ENCODE data around the gene COX17. TPM values are rescaled to one million over a fixed set of nuclear protein-coding genes. Genes with fewer than 3 reads are reported as not detected.
A peak's percentile ranks its signal among the peaks of the same experiment; 100 is the strongest.

The COX17 gene
- total RNA-seq: 62.2 and 70.7 TPM in 2 replicates

- Mint-ChIP-seq H3K27ac (peak within 1 kb of the TSS; percentile 96), H3K9me3 (no peaks in the 10 kb centered on the region), H3K4me1 (ENCODE audit: low read depth) (peaks cover 44% of the 10 kb centered on the region), H3K27me3 (ENCODE audit: insufficient read depth) (peaks cover 2% of the 10 kb centered on the region), H3K4me3 (peak within 1 kb of the TSS; percentile 91), H3K36me3 (ENCODE audit: low read depth) (peaks cover 29% of the 10 kb centered on the region)
- peak; percentile 95 for DNase-seq (ENCODE audit: low spot score)
- intact Hi-C loops (cut with micrococcal nuclease): loop anchor here (1.0 to 2.0 kb wide), 18 partner anchors 23 to 1870 kb away; partner anchors contain the start of genes ADPRH, ARHGAP31, GSK3B and GTF2E1
These were observed at the start of gene COX17 for GRCh38 chr3:119676771-119677640. Gene COX17, minus strand, starts transcription at chr3:119677406. Its CDS starts 96 bp downstream, at chr3:119677310.

GRCh38 chr3:119726909-119727308, 49.7 kb upstream of the COX17 start:
- Mint-ChIP-seq H3K4me3 (no peak overlapping the region), H3K27me3 (ENCODE audit: insufficient read depth) (peaks cover 8% of the 10 kb centered on the region), H3K27ac (no peak overlapping the region), H3K4me1 (ENCODE audit: low read depth) (peaks cover 2% of the 10 kb centered on the region), H3K9me3 (no peaks in the 10 kb centered on the region), H3K36me3 (ENCODE audit: low read depth) (no peaks in the 10 kb centered on the region)
- intact Hi-C loops (cut with micrococcal nuclease): no loop called here
- DNase-seq (ENCODE audit: low spot score): no peak

- no peak overlapping the region for H3K4me3 Mint-ChIP-seq
- intact Hi-C loops (cut with micrococcal nuclease): no loop called here
- H3K4me1 Mint-ChIP-seq (ENCODE audit: low read depth): no peaks in the 10 kb centered on the region
- DNase-seq (ENCODE audit: low spot score): no peak
- H3K36me3 Mint-ChIP-seq (ENCODE audit: low read depth): no peaks in the 10 kb centered on the region
- H3K9me3 Mint-ChIP-seq: no peaks in the 10 kb centered on the region
- no peak overlapping the region for H3K27ac Mint-ChIP-seq
- peaks cover 12% of the 10 kb centered on the region for H3K27me3 Mint-ChIP-seq (ENCODE audit: insufficient read depth)
These were observed 45.8 kb upstream of the COX17 start for GRCh38 chr3:119723022-119723421.

GRCh38 chr3:119717520-119717919, 40.3 kb upstream of the COX17 start:
- Mint-ChIP-seq H3K9me3 (no peaks in the 10 kb centered on the region), H3K27me3 (ENCODE audit: insufficient read depth) (peaks cover 15% of the 10 kb centered on the region), H3K36me3 (ENCODE audit: low read depth) (no peaks in the 10 kb centered on the region), H3K4me3 (no peak overlapping the region), H3K27ac (no peak overlapping the region), H3K4me1 (ENCODE audit: low read depth) (no peaks in the 10 kb centered on the region)
- DNase-seq (ENCODE audit: low spot score): no peak
- intact Hi-C loops (cut with micrococcal nuclease): no loop called here

- Mint-ChIP-seq H3K9me3 (no peaks in the 10 kb centered on the region), H3K4me1 (ENCODE audit: low read depth) (no peaks in the 10 kb centered on the region), H3K4me3 (no peak overlapping the region), H3K27me3 (ENCODE audit: insufficient read depth) (peaks cover 14% of the 10 kb centered on the region), H3K27ac (no peak overlapping the region), H3K36me3 (ENCODE audit: low read depth) (no peaks in the 10 kb centered on the region)
- intact Hi-C loops (cut with micrococcal nuclease): no loop called here
- no peak for DNase-seq (ENCODE audit: low spot score)
These were observed 39.8 kb upstream of the COX17 start for GRCh38 chr3:119716998-119717397.

- Mint-ChIP-seq H3K4me1 (ENCODE audit: low read depth) (no peaks in the 10 kb centered on the region), H3K9me3 (no peaks in the 10 kb centered on the region), H3K36me3 (ENCODE audit: low read depth) (no peaks in the 10 kb centered on the region), H3K27ac (no peak overlapping the region), H3K4me3 (no peak overlapping the region), H3K27me3 (ENCODE audit: insufficient read depth) (peaks cover 5% of the 10 kb centered on the region)
- intact Hi-C loops (cut with micrococcal nuclease): no loop called here
- no peak for DNase-seq (ENCODE audit: low spot score)
These were observed 37.9 kb upstream of the COX17 start for GRCh38 chr3:119715105-119715504.

GRCh38 chr3:119703820-119704531, 26.8 kb upstream of the COX17 start:
- Mint-ChIP-seq H3K27ac (no peak overlapping the region), H3K4me1 (ENCODE audit: low read depth) (peaks cover 37% of the 10 kb centered on the region), H3K36me3 (ENCODE audit: low read depth) (peaks cover 6% of the 10 kb centered on the region), H3K27me3 (ENCODE audit: insufficient read depth) (peaks cover 29% of the 10 kb centered on the region), H3K4me3 (peak overlapping the region; percentile 67), H3K9me3 (peaks cover 9% of the 10 kb centered on the region)
- intact Hi-C loops (cut with micrococcal nuclease): loop anchor here (5.0 to 10.0 kb wide), 3 partner anchors 211 to 759 kb away; partner anchors contain the start of gene LRRC58
- no peak for DNase-seq (ENCODE audit: low spot score)

- peaks cover 37% of the 10 kb centered on the region for H3K4me1 Mint-ChIP-seq (ENCODE audit: low read depth)
- H3K4me3 Mint-ChIP-seq: peak within 1 kb of the TSS; percentile 67
- peaks cover 29% of the 10 kb centered on the region for H3K27me3 Mint-ChIP-seq (ENCODE audit: insufficient read depth)
- intact Hi-C loops (cut with micrococcal nuclease): loop anchor here (5.0 to 10.0 kb wide), 3 partner anchors 212 to 758 kb away; partner anchors contain the start of gene LRRC58
- peak; percentile 78 for DNase-seq (ENCODE audit: low spot score)
- H3K36me3 Mint-ChIP-seq (ENCODE audit: low read depth): peaks cover 7% of the 10 kb centered on the region
- peaks cover 9% of the 10 kb centered on the region for H3K9me3 Mint-ChIP-seq
- H3K27ac Mint-ChIP-seq: no peak within 1 kb of the TSS
These were observed 25.6 kb upstream of the COX17 start, which contains the start of gene CFAP91 for GRCh38 chr3:119702530-119703527. Gene CFAP91, plus strand, starts transcription at chr3:119703022. Its CDS starts 77 bp downstream, at chr3:119703099.

- DNase-seq (ENCODE audit: low spot score): no peak
- Mint-ChIP-seq H3K9me3 (peaks cover 9% of the 10 kb centered on the region), H3K4me1 (ENCODE audit: low read depth) (peaks cover 47% of the 10 kb centered on the region), H3K4me3 (peak overlapping the region; percentile 64), H3K36me3 (ENCODE audit: low read depth) (peaks cover 7% of the 10 kb centered on the region), H3K27ac (peak overlapping the region; percentile 87), H3K27me3 (ENCODE audit: insufficient read depth) (peaks cover 19% of the 10 kb centered on the region)
- intact Hi-C loops (cut with micrococcal nuclease): loop anchor here (1.0 to 10.0 kb wide), 11 partner anchors 24 to 756 kb away; partner anchors contain the start of genes B4GALT4, COX17, GSK3B and LRRC58
These were observed 23.9 kb upstream of the COX17 start for GRCh38 chr3:119700920-119701734.

- intact Hi-C loops (cut with micrococcal nuclease): loop anchor here (1.0 to 10.0 kb wide), 11 partner anchors 23 to 756 kb away; partner anchors contain the start of genes B4GALT4, COX17, GSK3B and LRRC58
- peaks cover 7% of the 10 kb centered on the region for H3K36me3 Mint-ChIP-seq (ENCODE audit: low read depth)
- H3K4me3 Mint-ChIP-seq: peak overlapping the region; percentile 64
- peaks cover 47% of the 10 kb centered on the region for H3K4me1 Mint-ChIP-seq (ENCODE audit: low read depth)
- peak overlapping the region; percentile 87 for H3K27ac Mint-ChIP-seq
- H3K27me3 Mint-ChIP-seq (ENCODE audit: insufficient read depth): peaks cover 15% of the 10 kb centered on the region
- peaks cover 9% of the 10 kb centered on the region for H3K9me3 Mint-ChIP-seq
- peak; percentile 52 for DNase-seq (ENCODE audit: low spot score)
These were observed 23.2 kb upstream of the COX17 start for GRCh38 chr3:119700269-119700919.

- H3K27me3 Mint-ChIP-seq (ENCODE audit: insufficient read depth): no peaks in the 10 kb centered on the region
- intact Hi-C loops (cut with micrococcal nuclease): no loop called here
- no peak overlapping the region for H3K27ac Mint-ChIP-seq
- H3K36me3 Mint-ChIP-seq (ENCODE audit: low read depth): peaks cover 7% of the 10 kb centered on the region
- H3K4me3 Mint-ChIP-seq: no peak overlapping the region
- H3K9me3 Mint-ChIP-seq: peaks cover 9% of the 10 kb centered on the region
- no peak for DNase-seq (ENCODE audit: low spot score)
- peaks cover 42% of the 10 kb centered on the region for H3K4me1 Mint-ChIP-seq (ENCODE audit: low read depth)
These were observed 20.2 kb upstream of the COX17 start for GRCh38 chr3:119697394-119697793.

Measured in activated T-helper 1 cell treated with anti-CD3 and anti-CD28 coated beads, Interleukin-12 subunit alpha, Interleukin-12 subunit beta, Interleukin-2, Interleukin-4 antibody, amounts not matched to agents 30 ng/mL and 10 ng/mL and 1 ng/mL, durations not matched to agents 14 hours and 24 hours and 36 hours (primary cell).